NCI-H1417 treated with DMSO at 0.1 percent for 48 hours (cell line): ENCODE data around the gene LRWD1.
"Not testable (repeated sequence)": the region's sequence is repeated elsewhere in the genome, so short reads cannot be mapped to it uniquely, and the experiment has no call there.

Experiments
- DNase-seq: peaks from one replicate; lab custom pipeline; 2025; lab: John Stamatoyannopoulos, UW

LRWD1 gene

DNA sequence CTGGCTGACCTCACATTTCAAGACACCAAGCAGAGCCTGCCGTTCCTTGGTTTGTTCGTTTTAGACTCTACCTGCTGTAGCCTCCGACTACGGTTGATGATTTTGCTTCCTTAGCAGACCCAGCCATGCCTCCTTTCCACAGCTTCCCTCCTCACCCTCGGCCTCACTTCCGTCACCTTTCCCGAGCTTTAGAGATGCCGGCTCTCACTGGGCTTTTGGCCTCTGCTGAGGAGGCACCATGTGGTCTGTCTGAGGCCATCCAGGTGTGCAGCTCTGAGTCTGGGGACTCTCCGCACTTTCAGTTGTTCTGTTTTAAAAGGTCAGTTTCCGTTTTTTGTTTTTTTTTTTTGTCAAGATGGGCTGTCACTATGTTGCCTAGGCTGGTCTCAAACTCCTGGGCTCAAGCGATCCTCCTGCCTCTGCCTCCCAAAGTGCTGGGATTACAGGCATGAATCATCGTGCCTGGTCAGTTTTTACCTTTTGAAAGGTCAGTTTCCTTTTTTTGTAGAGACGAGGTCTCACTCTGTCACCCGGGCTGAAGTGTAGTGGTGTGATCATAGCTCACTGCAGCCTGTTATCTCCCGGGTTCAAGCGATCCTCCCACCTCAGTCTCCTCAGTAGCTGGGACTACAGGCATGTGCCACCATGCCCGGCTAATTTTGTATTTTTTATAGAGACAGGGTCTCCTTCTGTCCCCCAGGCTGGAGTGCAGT is 19.7 kb upstream of the LRWD1 start:
- DNase-seq, result no peak

DNA sequence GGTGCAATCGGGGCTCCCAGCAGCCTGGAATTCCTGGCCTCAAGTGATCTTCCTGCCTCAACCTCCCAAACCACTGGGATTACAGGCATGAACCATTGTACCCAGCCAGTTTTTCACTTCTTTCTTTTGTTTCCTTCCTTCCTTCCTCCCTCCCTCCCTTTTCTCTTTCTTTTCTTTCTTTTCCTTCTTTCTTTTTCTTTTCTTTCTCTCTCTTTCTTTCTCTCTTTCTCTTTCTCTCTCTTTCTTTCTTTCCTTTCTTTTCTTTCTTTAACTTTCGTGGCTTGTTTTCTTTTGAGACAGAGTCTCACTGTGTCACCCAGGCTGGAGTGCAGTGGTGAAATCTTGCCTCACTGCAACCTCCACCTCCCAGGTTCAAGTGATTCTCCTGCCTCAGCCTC is 19.1 kb upstream of the LRWD1 start:
- DNase-seq, result no peak

DNA sequence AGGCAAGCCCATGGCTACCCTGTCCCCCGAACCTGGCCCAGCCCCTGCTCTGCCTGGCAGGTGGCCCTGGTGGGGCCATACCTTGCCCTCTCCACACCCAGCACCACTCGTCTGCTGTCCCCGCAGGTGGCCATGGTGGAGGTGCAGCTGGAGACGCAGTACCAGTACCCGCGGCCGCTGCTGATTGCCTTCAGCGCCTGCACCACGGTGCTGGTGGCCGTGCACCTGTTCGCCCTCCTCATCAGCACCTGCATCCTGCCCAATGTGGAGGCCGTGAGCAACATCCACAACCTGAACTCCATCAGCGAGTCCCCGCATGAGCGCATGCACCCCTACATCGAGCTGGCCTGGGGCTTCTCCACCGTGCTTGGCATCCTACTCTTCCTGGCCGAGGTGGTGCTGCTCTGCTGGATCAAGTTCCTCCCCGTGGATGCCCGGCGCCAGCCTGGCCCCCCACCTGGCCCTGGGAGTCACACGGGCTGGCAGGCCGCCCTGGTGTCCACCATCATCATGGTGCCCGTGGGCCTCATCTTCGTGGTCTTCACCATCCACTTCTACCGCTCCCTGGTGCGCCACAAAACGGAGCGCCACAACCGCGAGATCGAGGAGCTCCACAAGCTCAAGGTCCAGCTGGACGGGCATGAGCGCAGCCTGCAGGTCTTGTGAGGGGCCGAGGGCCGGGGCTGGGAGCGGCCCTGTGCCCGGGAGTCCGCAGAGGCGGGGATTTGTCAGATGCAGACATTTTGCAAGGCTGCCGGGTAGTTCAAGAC is 18.2 kb upstream of the LRWD1 start:
- no peak for DNase-seq

DNA sequence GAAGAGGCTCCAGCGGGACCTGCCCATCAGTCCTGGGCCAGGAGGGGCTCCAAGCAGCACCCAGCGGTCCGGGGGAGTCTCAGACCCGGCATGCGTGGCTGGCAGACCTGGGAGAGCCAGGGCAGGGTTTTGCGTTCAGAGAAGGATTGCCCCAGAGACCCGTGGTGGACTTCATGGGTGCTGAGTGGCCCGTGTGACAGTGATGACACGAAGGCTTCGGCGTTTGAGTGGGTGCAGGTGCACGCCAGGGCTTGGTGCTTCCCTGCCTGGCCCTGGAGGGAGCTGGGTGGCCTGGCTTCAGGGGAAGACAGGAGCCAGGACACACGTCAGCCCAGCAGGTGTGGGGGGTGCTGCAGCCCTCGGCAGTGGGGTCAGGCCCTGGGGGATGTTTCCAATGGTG is 17.5 kb upstream of the LRWD1 start:
- DNase-seq, result no peak

DNA sequence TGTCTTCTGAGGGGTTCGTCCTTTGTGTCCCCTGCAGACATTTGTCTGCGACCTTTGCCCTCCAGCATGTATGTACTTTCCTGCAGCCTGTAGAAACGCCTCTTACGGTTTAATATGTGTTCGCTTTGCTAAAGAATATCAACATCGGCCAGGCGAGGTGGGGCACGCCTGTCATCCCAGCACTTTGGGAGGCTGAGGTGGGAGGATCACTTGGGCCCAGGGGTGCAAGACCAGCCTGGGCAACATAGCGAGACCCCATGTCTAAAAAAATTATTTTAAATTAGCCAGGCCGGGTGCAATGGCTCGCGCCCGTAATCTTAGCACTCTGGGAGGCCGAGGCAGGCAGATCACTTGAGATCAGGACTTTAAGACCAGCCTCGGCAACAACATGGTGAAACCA is 15.6 kb upstream of the LRWD1 start:
- no peak for DNase-seq

DNA sequence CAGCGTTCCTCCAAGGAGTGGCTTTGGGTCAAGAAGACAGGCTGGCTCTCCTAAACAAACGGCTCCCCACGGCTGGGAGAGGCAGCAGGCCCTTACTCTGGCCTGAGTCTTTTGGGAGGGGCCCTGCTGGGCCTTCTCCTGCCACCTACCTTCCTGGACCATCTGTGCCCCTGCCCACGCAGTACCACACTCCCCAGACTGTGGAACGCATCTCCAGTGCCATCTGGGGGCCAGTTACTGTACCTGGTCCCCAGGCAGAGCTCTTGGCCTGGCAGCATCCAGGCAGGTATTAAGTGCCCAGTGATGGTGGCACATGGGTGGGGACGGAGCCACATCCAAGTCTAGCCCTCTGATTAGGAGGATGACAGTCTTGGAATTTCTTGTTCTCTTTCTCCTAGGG is 14.5 kb upstream of the LRWD1 start:
- no peak for DNase-seq

DNA sequence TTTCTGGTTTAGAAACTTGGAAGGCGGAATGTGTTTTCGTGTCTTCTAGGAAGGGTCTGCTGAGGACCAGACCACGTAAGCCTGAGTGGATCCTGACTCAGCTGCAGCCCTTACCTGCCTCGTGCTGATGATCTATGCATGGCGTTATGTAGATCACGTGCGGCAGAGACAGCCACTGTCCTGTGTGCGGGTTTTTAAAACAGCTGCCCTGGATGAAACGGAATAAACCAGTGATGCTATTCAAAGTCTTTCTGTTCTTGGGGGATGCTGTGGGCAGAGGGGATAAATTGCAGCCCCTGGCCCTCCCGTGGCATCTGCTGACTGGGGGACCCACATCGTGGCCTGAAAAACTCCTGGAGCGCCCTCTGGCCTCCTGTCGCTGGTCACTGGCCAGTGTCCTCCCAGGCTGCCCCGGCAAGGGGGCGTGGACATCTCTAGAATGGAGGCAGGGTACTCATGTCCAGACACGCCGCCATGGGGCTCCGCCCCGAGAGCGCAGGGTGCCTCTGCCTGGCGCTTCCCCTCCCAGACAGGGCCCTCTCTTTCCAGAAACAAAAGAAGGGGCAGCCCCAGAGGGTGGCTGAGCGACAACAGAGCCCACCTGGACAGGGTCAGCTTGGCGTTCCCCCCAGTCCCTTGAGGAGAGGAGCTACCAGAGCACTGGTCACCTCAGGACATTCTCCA is 13.3 kb upstream of the LRWD1 start:
- DNase-seq, result peak; percentile 56

DNA sequence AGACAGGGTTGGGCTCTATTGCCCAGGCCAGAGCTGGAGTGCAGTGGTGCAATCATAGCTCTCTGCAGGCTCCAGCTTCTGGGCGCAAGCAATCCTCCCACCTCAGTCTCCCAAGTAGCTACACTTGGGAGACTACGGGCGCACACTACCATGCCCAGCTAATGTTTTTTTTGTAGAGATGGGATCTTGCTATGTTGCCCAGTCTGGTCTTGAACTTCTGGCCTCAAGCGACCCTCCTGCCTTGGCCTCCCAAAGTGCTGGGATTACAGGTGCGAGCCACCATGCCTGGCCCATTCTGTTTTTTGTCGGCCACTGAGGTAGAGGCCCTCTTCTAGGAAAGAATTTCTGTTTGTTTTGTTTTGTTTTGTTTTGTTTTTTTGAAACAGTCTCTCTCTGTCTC is 12.3 kb upstream of the LRWD1 start:
- DNase-seq, result no peak

DNA sequence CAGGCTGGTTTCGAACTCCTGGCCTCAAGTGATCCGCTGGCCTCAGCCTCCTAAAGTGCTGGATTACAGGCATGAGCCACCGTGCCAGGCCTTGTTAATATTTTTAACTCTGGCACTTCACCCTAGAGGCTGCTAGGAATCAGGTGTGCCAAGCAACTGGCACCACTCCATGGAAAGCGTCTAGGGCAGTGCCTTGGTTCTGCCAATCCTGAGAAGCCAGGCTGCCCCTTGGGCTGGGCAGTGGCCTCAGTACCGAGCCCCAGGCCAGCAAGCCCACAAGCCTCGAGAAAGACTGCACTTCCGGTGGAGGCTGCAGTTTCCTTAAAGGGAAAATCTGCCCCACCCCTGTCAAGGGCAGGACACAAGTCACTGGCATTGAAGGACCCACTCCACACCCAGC is 11.5 kb upstream of the LRWD1 start:
- DNase-seq, result no peak

DNA sequence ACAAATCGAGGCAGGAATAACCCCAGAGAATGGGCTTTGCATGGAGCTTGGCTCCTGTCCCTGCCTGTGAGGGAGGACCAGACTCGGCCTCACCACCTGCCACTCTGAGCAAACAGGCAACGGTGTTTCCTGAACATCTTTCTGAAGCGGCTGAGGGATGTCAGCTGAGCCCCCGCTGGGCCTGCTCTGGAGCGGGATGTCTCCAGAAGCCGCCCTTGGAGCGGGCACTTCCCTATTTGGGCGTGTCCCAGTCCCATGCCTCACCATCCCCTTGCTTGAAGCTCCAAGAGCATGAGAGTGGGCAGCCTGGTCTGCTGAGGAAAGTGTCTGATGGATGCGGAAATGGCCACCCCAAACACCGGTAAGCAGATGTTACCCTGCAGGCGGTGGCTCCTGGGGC is 10.3 kb upstream of the LRWD1 start:
- DNase-seq, result no peak

DNA sequence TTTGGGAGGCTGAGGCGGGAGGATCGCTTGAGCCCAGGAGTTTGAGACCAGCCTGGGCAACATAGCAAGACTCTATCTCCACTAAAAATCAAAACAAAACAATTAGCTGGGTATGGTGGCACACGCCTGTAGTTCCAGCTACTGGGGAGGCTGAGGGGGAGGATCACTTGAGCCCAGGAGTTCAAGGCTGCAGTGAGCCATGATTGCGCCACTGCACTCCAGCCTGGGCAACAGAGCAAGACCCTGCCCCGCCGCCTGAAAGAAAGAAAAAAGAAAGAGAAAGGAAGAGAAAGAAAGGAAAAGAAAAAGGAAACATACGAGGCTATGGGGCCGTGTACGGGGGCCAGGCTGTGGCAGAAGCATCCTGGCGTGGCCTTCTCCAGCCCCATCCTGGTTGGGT is 9.9 kb upstream of the LRWD1 start:
- DNase-seq, result not testable (repeated sequence)

DNA sequence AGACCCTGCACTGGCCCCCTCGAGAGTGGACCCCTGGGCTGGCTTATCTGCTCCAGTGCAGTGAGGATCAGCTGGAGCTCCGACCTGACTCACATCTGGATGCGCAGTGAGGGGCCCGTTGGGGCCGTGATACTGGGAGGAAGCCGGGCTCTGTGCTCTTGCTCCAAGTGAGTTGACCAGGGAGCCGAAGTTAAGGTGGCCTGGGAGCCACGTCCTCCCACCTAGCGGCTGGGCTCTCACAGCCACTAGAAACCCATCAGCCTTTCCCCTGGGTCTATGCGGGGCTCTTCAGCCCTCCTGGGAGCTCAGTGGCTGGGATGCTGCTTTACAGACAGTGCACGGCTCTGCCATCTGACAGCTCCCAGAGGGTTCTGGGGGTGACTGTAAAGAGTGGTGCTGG is 9.2 kb upstream of the LRWD1 start:
- no peak for DNase-seq

DNA sequence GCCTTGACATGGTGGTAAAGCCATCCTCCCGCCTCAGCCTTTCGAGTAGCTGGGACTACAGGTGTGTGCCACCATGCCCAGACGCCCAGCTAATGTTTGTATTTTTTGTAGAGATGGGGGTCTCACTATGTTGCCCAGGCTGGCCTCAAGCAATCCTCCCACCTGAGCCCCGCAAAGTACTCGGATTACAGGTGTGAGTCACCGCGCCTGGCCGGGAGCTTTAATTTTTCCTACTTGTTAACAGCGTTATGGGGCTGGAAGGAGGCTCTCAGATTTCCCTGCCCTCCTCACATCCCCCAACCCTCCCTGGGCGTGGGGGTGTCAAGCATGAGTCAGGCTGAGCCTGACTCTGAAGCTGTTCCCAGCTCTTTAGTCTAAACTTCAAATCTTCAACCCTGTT is 8.5 kb upstream of the LRWD1 start:
- DNase-seq, result no peak

DNA sequence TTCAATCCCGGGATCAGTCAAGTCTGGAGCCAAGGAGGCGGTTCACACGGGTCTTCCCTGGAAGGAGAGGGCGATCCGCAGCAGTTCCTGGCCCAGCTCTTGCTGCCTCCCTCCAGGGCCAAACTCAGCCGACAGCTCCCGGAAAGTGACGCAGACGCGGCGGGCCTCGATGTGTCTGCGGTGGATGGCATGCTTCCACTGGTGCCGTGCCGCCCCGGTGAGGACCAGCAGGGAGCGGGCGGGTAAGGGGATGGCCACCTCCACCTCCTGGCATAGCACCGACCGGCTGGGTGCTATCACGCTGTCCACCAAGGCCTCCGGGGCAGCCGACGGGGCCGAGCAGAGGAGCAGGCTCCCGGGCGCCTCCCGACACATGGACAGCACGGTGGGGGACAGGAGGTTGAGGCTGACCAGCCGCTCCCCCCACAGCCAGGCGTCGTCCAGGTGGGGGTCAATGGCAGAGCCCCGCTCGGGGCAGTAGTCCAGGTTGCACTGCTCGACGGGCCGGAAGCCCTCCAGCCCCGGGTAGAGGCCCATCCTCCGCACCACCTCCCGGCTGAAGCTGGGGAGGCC is 7.3 kb upstream of the LRWD1 start:
- no peak for DNase-seq

DNA sequence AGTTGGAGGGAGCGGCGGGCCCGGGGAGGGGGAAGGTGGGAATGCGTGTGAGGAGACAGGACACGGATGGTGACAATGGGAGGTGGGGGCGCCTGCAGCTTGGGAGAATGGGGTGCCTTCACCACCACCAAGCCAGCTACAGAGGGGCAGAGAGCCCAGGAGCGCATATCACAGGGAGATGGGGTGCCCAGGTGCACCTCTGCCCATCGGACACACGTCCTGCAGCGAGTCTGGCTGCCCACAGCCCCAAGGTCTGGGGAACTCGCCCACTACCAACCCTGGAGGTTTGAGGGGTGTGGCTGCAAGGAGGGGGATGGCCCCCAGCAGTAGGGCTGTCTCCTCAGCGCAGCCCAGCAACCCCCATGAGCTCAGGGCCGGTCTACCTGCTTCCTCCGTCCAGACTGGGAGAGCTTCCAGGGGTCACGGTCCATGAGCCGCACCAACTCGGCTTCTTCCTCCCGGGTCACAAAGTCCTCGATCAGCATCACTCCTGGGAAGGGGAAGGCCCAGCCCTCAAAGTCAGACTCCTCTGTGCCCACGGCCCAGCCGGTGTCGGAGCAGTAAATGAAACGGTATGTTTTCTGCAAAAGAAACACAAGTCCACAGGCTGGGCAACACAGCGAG is 5.5 kb upstream of the LRWD1 start:
- no peak for DNase-seq

DNA sequence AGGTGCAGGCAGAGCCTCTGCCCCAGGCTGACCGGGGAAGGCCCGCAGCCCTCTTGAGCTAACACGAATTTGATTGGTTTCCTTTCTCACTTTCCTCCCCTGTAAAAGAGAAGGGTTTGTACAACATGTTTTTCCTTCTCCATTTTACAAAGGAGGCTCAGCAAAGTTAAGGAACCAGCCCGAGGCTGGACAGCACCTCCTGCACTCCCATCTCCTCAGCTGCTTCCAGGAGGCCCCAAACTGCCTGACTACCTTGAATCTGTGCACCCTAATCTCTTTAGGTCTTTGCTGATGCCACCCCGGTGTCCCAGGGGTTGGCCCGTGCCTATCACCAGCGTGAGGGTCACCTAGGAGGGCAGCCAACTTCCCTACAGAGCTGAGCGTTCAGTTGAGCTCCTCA is 4.3 kb upstream of the LRWD1 start:
- DNase-seq, result no peak

DNA sequence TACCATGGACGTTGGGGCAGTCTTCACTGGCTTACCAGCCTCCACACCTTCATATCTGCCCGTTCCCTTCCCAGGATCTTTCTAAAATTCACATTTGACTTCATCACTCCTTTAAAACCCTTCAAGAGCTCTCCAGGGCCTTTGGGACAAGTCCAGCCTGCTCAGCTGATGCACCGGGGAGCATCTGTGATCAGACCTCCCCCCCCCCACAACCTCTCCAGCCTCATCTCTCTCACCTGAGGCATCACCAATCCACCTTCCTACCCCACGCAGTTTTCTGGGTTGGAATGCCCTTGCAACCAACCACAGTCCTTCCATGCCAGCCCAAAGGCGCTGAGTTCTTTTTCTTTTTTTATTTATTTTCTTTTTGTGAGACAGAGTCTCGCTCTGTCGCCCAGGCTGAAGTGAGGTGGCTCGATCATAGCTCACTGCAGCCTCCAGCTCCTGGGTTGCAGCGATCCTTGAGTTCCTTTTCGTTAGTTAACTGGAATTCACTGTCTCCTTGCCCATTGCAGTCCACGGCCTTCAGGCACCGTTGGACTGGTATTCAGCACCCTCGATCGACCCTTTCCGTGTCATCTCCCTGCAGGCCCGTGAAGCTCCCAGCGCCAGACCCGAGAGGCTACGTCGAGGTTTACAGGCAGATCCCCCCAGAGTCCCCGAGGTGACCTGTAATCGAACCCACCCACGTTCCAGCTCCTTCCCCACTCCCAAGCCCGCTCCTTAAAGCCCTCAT is 775 bp upstream of the LRWD1 start:
- DNase-seq, result no peak

DNA sequence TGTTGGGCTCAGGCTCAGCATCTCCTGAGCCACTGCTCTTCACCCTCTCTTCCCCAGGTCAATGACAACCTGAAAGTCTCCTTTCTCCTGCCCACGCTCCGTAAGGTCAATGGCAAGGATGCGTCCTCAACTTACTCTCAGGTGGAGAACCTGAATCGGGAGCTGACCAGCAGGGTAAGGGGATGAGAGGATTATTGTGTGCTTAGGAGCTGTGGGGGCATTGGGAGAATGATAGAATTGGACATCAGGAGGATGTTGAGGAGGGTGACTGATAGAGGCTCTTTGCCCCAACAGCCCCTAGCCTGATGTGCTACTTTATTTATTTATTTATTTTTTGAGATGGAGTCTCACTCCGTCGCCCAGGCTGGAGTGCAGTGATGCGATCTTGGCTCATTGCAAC is 1.3 kb downstream of the LRWD1 start:
- no peak for DNase-seq

DNA sequence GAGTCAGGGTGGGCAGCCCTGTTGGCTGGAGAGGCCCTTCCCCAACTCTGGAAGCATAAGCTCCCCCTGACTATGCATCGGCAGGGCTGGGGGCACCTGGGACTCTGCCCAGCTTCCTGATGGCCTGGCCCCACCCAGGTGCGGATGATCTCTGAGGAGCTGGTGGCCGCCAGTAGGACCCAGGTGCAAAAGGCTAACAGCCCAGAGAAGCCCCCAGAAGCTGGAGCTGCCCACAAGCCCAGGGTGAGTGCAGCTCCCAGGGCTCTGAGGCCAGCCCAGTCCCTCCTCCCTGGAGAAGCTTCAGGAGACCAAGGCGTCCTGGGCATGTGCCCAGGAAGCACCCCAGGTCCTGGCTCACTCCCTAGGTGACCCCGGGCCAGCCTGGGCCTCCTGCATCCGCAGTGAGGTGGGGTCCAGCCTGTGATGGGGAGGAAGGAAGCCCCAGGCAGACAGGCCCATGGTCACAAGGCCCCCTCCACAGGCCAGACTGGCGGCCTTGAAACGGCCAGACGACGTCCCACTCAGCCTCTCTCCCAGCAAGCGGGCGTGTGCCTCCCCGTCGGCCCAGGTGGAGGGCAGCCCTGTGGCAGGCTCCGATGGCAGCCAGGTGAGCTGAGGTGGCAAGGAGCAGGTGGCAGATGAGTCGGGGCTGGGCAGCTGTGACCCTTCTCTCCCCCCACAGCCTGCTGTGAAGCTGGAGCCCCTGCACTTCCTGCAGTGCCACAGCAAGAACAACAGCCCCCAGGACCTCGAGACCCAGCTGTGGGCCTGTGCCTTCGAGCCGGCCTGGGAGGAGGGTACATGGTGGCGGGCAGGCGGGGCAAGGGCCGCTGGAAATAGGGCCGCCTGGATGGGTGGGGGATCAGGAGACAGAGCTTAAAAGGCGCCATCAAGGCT is 3.0 kb downstream of the LRWD1 start:
- no peak for DNase-seq

DNA sequence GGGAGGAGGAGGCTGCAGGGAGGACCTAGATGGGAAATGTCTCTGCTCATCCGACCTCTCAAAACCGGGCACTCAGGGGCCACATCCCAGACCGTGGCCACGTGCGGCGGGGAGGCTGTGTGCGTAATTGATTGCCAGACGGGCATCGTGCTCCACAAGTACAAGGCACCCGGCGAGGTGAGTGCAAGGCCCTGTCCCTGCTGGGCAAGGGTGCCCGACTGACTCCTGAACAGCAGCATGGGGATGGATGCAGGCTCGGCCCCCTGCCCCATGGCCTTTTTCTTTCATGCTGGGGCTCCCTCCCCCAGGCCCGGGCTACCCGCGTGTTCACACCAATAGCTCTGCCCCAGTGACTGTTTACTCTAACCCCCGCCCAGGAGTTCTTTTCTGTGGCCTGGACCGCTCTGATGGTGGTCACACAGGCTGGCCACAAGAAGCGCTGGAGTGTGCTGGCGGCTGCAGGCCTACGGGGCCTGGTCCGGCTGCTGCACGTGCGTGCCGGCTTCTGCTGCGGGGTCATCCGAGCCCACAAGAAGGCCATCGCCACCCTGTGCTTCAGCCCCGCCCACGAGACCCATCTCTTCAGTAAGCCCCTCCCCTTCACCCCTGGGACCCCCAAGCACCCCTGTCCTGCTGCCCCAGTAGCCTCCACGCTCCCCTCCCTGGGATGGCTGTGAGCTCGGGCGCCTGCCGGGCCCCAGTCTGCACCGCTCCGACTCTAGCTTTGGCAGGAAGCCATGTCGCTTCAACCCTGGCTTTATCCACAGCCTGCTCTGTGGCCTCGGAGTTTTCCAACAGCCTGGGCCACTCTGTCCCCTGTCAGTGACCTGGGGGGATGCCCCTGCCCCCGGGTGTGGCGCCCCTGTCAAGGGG is 3.9 kb downstream of the LRWD1 start:
- no peak for DNase-seq
